HepG2 (cell line): ENCODE results near the gene PARN. TPM values are rescaled to one million over a fixed set of nuclear protein-coding genes. Genes with fewer than 3 reads are reported as not detected.
A peak's percentile ranks its signal among the peaks of the same experiment; 100 is the strongest.
"Not testable (repeated sequence)": the region's sequence is repeated elsewhere in the genome, so short reads cannot be mapped to it uniquely, and the experiment has no call there.

Experiments
- ATAC-seq: fragments of 200-7000 bp; cut with Tn5 transposase; 3 replicates; pipeline ENCODE4 v1.9.1; 2020; ENCODE audit warnings: mild to moderate bottlenecking, moderate library complexity
- BruUV-seq: library from RNA; stranded (reverse); fragments of 400-500 nt; replicated peaks from 2 replicates; lab custom pipeline; 2021; lab: Mats Ljungman, UMichigan
- CTCF ChIA-PET: fragments of 300-600 bp; formaldehyde crosslinking; extraction: SDS; loops from one replicate; lab custom pipeline; 2021; ENCODE audit warnings: low total read pairs, inconsistent platforms, low intra/inter-chr PET ratio; lab: Yijun Ruan, JAX
- POLR2A ChIA-PET: fragments of 350-600 bp; sonication (Branson Sonifier 250); formaldehyde crosslinking; loops from one replicate; lab custom pipeline; 2020; ENCODE audit warnings: antibody characterized with exemption, inconsistent platforms; lab: Yijun Ruan, JAX
- DNase-seq: peaks from one replicate; pipeline ENCODE4 v3.0.0-alpha.2; 2015; ENCODE audit warnings: low spot score
- FAIRE-seq: peaks from 3 replicates; lab custom pipeline; 2011; peaks lifted over from hg19 to GRCh38; lab: Jason Lieb, UNC
- H2AFZ ChIP-seq: one replicate; pipeline ENCODE4 v1.6.1; 2011; ENCODE audit warnings: low read length, inconsistent platforms
- H3K27ac ChIP-seq: fragments of 300-600 bp; 3 replicates; pipeline ENCODE4 v1.8.0; 2011; ENCODE audit warnings: mixed run types, mild to moderate bottlenecking, mixed read lengths, low read length, inconsistent platforms; ENCODE audit not compliant: insufficient read depth; ENCODE audit errors: extremely low read length
- H3K27me3 ChIP-seq, 2 experiments: fragments of 200-600 bp in 1 of 2; 2 replicates in 1 of 2; 3 replicates in 1 of 2; pipeline versions ENCODE4 v1.6.0 to v1.8.0; 2011; ENCODE audit warnings: low read length in 2 of 2, mild to moderate bottlenecking in 2 of 2, moderate library complexity in 2 of 2, inconsistent platforms in 1 of 2; ENCODE audit not compliant: insufficient read depth in 2 of 2, control insufficient read depth in 1 of 2
- H3K36me3 ChIP-seq, 2 experiments: fragments of 200-600 bp in 1 of 2; replicated peaks in 1 of 2; 2 replicates in 1 of 2; 3 replicates in 1 of 2; pipeline versions ENCODE4 v1.5.1 to v1.8.0; 2011; ENCODE audit warnings: low read length in 2 of 2, inconsistent platforms in 1 of 2; ENCODE audit not compliant: insufficient read depth in 2 of 2, control insufficient read depth in 1 of 2
- H3K4me1 ChIP-seq: 2 replicates; pipeline ENCODE4 v1.5.1; 2012; ENCODE audit warnings: low read length, inconsistent platforms; ENCODE audit not compliant: insufficient read depth
- H3K4me2 ChIP-seq: 2 replicates; pipeline ENCODE4 v1.6.0; 2011; ENCODE audit warnings: low read depth, low read length, inconsistent platforms
- H3K4me3 ChIP-seq, 3 experiments: fragments of 200-600 bp in 1 of 3; sonication (generic), shearing (Covaris generic) in 1 of 3; replicated peaks in 1 of 3; 2 replicates each; pipeline ENCODE4 v1.5.1; 2011 to 2016; ENCODE audit warnings: low read length in 3 of 3, inconsistent platforms in 2 of 3, low read depth in 2 of 3, mild to moderate bottlenecking in 2 of 3, control low read depth in 1 of 3, mixed read lengths in 1 of 3; ENCODE audit not compliant: insufficient read depth in 1 of 3
- H3K79me2 ChIP-seq: one replicate; pipeline ENCODE4 v1.6.1; 2011; ENCODE audit warnings: low read length, inconsistent platforms; ENCODE audit not compliant: insufficient read depth
- H3K9ac ChIP-seq: 2 replicates; pipeline ENCODE4 v1.6.0; 2011; ENCODE audit warnings: mild to moderate bottlenecking, low read depth, low read length, inconsistent platforms; ENCODE audit not compliant: insufficient read depth
- H3K9me3 ChIP-seq: 2 replicates; pipeline ENCODE4 v1.5.1; 2012; ENCODE audit warnings: mild to moderate bottlenecking, low read length
- H4K20me1 ChIP-seq: 2 replicates; pipeline ENCODE4 v1.6.0; 2011; ENCODE audit warnings: inconsistent platforms, mild to moderate bottlenecking, low read length, moderate library complexity; ENCODE audit not compliant: insufficient read depth
- SAP130 ChIP-seq: IDR thresholded peaks from 2 replicates; pipeline ENCODE4 v1.6.1; 2016; ENCODE audit warnings: low read depth
- WIZ ChIP-seq: sonication (generic); formaldehyde crosslinking; IDR thresholded peaks from 2 replicates; pipeline ENCODE4 v1.5.1; 2020; ENCODE audit warnings: mild to moderate bottlenecking, missing genetic modification reagents
- ZBTB4 ChIP-seq: sonication (generic); formaldehyde crosslinking; IDR thresholded peaks from 2 replicates; pipeline ENCODE4 v1.4.0; 2020; ENCODE audit warnings: missing genetic modification reagents, mild to moderate bottlenecking, borderline replicate concordance
- ZFX ChIP-seq: sonication (generic); formaldehyde crosslinking; IDR thresholded peaks from 2 replicates; pipeline ENCODE4 v1.4.0; 2020; ENCODE audit warnings: mild to moderate bottlenecking, low read depth, missing genetic modification reagents, moderate library complexity
- ZFY ChIP-seq: sonication (generic); formaldehyde crosslinking; IDR thresholded peaks from 2 replicates; pipeline ENCODE4 v1.4.0; 2020; ENCODE audit warnings: missing genetic modification reagents
- WGBS: methylation state at CpG from one replicate; pipeline ENCODE4 v1.1.6; 2017; ENCODE audit warnings: low lambda C conversion rate; 5-methylcytosine and 5-hydroxymethylcytosine counted together
- in situ Hi-C: cut with HindIII; loops from 2 replicates; pipeline ENCODE4 v1.10.0; 2017; ENCODE audit warnings: low pct_unique_long_range_greater_than_20kb; ENCODE audit not compliant: extremely low pct_ligation_motif_present
- intact Hi-C: fragments of 100-400 bp; cut with micrococcal nuclease; formaldehyde crosslinking; loops from one replicate; pipeline ENCODE4 v1.10.0; 2022; ENCODE audit not compliant: unreplicated experiment
- polyA plus RNA-seq, 8 experiments: library from polyadenylated mRNA; depleted of rRNA in 3 of 8; stranded (reverse) in 7 of 8; unstranded in 1 of 8; fragments of >200 nt; fragmentation: Illumina TruSeq in 4 of 8; extraction: Trizol in 4 of 8; gene quantifications; 2 replicates each; pipeline versions ENCODE4 v1.2.1 to v1.2.3, GENCODE V29; 2011 to 2016; ENCODE audit warnings: low read depth in 4 of 8, missing spikeins in 1 of 8, mixed read lengths in 1 of 8; ENCODE audit not compliant: insufficient read depth in 1 of 8
- total RNA-seq, 5 experiments: library from RNA; depleted of rRNA; stranded (reverse); fragments of >200 nt; fragmentation: Illumina TruSeq; extraction: Trizol; gene quantifications; 2 replicates each; pipeline ENCODE4 v1.2.3, GENCODE V29; 2016; ENCODE audit warnings: low read depth in 1 of 5
- TF ChIP-seq, protein P1 (sequence below): sonication (generic); formaldehyde crosslinking; IDR thresholded peaks from 2 replicates; pipeline ENCODE4 v1.4.0; 2020; ENCODE audit warnings: low read depth, missing genetic modification reagents
- TF ChIP-seq, protein P2 (sequence below): sonication (generic); formaldehyde crosslinking; IDR thresholded peaks from 2 replicates; pipeline ENCODE4 v1.4.0; 2020; ENCODE audit warnings: mild to moderate bottlenecking, missing genetic modification reagents, borderline replicate concordance

The PARN gene
- total and polyA plus RNA-seq, 2 of the 13 experiments (the other 11 are each of a cell fraction or from before 2014, with no cell fraction given) = 13.3 to 47.6 TPM

GRCh38 chr16:14401711-14402061, 228.4 kb downstream of the PARN start (continued):
- TF ChIP-seq ZBTB4 (CRISPR knock-in tag) = peak; percentile 35; the same call in 1 of the 2 replicates
- TF ChIP-seq SAP130 (CRISPR knock-in tag) = peak; percentile 26; the same call in 1 of the 2 replicates
- TF ChIP-seq ZFY (CRISPR knock-in tag) = peak; percentile 6; the same call in 1 of the 2 replicates

DNA sequence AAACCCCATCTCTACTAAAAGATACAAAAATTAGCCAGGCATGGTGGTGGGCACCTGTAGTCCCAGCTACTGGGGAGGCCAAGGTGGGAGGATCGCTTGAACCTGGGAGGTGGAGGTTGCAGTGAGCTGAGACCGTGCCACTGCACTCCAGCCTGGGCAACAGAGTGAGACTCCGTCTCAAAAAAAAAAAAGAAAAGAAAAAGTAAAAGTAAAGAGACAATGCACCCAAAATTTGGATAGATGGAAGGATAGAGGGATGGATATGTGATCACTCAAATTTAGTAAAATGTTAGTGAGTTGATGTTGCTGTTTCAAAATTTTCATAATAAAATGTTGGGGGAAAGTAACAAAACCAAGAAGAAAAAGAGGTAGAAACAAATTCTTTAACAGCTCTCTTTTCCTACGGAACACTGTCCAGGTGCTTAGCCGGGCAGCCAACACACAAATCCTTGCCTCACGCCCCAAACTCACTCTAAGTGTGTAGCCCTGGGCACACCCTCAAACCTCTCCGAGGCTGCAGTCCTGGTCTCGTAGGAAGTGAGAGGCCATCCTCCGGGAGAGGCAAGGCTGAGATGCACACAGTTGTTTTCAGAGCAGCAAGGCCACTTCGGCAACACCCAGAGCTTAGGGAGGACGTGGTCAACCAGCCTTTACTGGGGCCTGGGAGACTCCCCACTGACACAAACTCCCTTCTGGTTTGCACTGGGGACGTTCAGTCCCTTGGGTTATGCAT, 228.9 kb downstream of the PARN start:
- H3K9me3 ChIP-seq, BruUV-seq, CTCF ChIA-PET, H2AFZ ChIP-seq, DNase-seq, in situ Hi-C loops, H3K27me3 ChIP-seq, H4K20me1 ChIP-seq, H3K79me2 ChIP-seq, ATAC-seq, FAIRE-seq, H3K36me3 ChIP-seq: not testable (repeated sequence)
- WGBS = 67% methylated on average over 12 of the region's 12 CpGs
- peak overlapping the region; percentile 85 for H3K4me2 ChIP-seq
- POLR2A ChIA-PET = interaction anchor here (1.1 to 1.9 kb wide), 4 partner anchors 22 to 110 kb away, joined by 4 to 8 read pairs (median 4); no protein-coding TSS in a partner anchor
- peak overlapping the region in 2 of 3 experiments; percentile 3 to 18; a peak in 2 of 6 replicates for H3K4me3 ChIP-seq
- intact Hi-C loops = loop anchor here (5.0 to 10.0 kb wide), 2 partner anchors 84 to 231 kb away; partner anchors contain the start of genes BFAR and PARN
- peak overlapping the region; percentile 95 for H3K27ac ChIP-seq
- H3K9ac ChIP-seq = peak overlapping the region; percentile 80
- peaks cover 91% of the 10 kb centered on the region for H3K4me1 ChIP-seq
- TF ChIP-seq, protein P1, sequence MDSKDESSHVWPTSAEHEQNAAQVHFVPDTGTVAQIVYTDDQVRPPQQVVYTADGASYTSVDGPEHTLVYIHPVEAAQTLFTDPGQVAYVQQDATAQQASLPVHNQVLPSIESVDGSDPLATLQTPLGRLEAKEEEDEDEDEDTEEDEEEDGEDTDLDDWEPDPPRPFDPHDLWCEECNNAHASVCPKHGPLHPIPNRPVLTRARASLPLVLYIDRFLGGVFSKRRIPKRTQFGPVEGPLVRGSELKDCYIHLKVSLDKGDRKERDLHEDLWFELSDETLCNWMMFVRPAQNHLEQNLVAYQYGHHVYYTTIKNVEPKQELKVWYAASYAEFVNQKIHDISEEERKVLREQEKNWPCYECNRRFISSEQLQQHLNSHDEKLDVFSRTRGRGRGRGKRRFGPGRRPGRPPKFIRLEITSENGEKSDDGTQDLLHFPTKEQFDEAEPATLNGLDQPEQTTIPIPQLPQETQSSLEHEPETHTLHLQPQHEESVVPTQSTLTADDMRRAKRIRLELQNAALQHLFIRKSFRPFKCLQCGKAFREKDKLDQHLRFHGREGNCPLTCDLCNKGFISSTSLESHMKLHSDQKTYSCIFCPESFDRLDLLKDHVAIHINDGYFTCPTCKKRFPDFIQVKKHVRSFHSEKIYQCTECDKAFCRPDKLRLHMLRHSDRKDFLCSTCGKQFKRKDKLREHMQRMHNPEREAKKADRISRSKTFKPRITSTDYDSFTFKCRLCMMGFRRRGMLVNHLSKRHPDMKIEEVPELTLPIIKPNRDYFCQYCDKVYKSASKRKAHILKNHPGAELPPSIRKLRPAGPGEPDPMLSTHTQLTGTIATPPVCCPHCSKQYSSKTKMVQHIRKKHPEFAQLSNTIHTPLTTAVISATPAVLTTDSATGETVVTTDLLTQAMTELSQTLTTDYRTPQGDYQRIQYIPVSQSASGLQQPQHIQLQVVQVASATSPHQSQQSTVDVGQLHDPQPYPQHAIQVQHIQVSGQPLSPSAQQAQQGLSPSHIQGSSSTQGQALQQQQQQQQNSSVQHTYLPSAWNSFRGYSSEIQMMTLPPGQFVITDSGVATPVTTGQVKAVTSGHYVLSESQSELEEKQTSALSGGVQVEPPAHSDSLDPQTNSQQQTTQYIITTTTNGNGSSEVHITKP (CRISPR knock-in tag) = 0 out of 2 replicates have a peak, but pooled peaks have one; percentile 6
- TF ChIP-seq ZFY (CRISPR knock-in tag) (peak; percentile 25; the same call in 1 of the 2 replicates), WIZ (CRISPR knock-in tag) (0 out of 2 replicates have a peak, but pooled peaks have one; percentile 34), ZFX (CRISPR knock-in tag) (peak; percentile 59)
- TF ChIP-seq, protein P2, sequence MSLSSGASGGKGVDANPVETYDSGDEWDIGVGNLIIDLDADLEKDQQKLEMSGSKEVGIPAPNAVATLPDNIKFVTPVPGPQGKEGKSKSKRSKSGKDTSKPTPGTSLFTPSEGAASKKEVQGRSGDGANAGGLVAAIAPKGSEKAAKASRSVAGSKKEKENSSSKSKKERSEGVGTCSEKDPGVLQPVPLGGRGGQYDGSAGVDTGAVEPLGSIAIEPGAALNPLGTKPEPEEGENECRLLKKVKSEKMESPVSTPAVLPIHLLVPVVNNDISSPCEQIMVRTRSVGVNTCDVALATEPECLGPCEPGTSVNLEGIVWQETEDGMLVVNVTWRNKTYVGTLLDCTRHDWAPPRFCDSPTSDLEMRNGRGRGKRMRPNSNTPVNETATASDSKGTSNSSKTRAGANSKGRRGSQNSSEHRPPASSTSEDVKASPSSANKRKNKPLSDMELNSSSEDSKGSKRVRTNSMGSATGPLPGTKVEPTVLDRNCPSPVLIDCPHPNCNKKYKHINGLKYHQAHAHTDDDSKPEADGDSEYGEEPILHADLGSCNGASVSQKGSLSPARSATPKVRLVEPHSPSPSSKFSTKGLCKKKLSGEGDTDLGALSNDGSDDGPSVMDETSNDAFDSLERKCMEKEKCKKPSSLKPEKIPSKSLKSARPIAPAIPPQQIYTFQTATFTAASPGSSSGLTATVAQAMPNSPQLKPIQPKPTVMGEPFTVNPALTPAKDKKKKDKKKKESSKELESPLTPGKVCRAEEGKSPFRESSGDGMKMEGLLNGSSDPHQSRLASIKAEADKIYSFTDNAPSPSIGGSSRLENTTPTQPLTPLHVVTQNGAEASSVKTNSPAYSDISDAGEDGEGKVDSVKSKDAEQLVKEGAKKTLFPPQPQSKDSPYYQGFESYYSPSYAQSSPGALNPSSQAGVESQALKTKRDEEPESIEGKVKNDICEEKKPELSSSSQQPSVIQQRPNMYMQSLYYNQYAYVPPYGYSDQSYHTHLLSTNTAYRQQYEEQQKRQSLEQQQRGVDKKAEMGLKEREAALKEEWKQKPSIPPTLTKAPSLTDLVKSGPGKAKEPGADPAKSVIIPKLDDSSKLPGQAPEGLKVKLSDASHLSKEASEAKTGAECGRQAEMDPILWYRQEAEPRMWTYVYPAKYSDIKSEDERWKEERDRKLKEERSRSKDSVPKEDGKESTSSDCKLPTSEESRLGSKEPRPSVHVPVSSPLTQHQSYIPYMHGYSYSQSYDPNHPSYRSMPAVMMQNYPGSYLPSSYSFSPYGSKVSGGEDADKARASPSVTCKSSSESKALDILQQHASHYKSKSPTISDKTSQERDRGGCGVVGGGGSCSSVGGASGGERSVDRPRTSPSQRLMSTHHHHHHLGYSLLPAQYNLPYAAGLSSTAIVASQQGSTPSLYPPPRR (CRISPR knock-in tag) = peak; percentile 18; the same call in 1 of the 2 replicates
